ENCODE data around the gene FYN. TPM values are rescaled to one million over a fixed set of nuclear protein-coding genes. Genes with fewer than 3 reads are reported as not detected.

FYN gene
- total RNA-seq, 4 donors from 2014 or later = 37.8 to 65.8 (median 53.8) TPM

GRCh38 chr6:111718990-111719389 lies 154.3 kb downstream of the FYN start:
- H3K4me3 ChIP-seq = no peak overlapping the region
- H3K9me3 ChIP-seq = no peaks in the 10 kb centered on the region
- no peaks in the 10 kb centered on the region for H3K27me3 ChIP-seq
- no peak for DNase-seq (ENCODE audit: extremely low spot score)
- no peak overlapping the region for H3K27ac ChIP-seq (replicated peaks in 1 of 4)
- TF ChIP-seq, protein P1, sequence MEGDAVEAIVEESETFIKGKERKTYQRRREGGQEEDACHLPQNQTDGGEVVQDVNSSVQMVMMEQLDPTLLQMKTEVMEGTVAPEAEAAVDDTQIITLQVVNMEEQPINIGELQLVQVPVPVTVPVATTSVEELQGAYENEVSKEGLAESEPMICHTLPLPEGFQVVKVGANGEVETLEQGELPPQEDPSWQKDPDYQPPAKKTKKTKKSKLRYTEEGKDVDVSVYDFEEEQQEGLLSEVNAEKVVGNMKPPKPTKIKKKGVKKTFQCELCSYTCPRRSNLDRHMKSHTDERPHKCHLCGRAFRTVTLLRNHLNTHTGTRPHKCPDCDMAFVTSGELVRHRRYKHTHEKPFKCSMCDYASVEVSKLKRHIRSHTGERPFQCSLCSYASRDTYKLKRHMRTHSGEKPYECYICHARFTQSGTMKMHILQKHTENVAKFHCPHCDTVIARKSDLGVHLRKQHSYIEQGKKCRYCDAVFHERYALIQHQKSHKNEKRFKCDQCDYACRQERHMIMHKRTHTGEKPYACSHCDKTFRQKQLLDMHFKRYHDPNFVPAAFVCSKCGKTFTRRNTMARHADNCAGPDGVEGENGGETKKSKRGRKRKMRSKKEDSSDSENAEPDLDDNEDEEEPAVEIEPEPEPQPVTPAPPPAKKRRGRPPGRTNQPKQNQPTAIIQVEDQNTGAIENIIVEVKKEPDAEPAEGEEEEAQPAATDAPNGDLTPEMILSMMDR (IDR thresholded peaks at IDR 0.05) = no peak
- TF ChIP-seq EP300 (IDR thresholded peaks at IDR 0.05) (no peak), POLR2AphosphoS5 (IDR thresholded peaks at IDR 0.05) (no peak), POLR2A (IDR thresholded peaks at IDR 0.05; ENCODE audit: low read depth) (no peak)
- H3K4me1 ChIP-seq = peaks cover 17 to 26% (median 20%) of the 10 kb centered on the region in 4 donors
- WGBS = 83% methylated on average over 3 of the region's 3 CpGs
- intact Hi-C loops (cut with DNase I) = loop anchor here (10.0 kb wide), 1 partner anchor 156 kb away; the partner anchor contains the start of gene FYN
- peaks cover 0 to 24% (median 9%) of the 10 kb centered on the region in 4 donors for H3K36me3 ChIP-seq

- DNase-seq (ENCODE audit: extremely low spot score) = no peak
- H3K4me1 ChIP-seq = peaks cover 12 to 19% (median 14%) of the 10 kb centered on the region in 4 donors
- no peak overlapping the region for H3K4me3 ChIP-seq
- intact Hi-C loops (cut with DNase I) = loop anchor here (10.0 kb wide), 1 partner anchor 156 kb away; the partner anchor contains the start of gene FYN
- H3K27ac ChIP-seq (replicated peaks in 1 of 4) = no peak overlapping the region
- 92% methylated on average over 3 of the region's 3 CpGs for WGBS
- H3K9me3 ChIP-seq = no peaks in the 10 kb centered on the region
- TF ChIP-seq POLR2AphosphoS5 (IDR thresholded peaks at IDR 0.05) (no peak), EP300 (IDR thresholded peaks at IDR 0.05) (no peak), POLR2A (IDR thresholded peaks at IDR 0.05; ENCODE audit: low read depth) (no peak)
- TF ChIP-seq, protein P1 (IDR thresholded peaks at IDR 0.05) = no peak
- H3K36me3 ChIP-seq = peaks cover 0 to 30% (median 10%) of the 10 kb centered on the region in 4 donors
- no peaks in the 10 kb centered on the region for H3K27me3 ChIP-seq
Observed at GRCh38 chr6:111718326-111718725, 154.9 kb downstream of the FYN start.

- Histone ChIP-seq H3K27ac (replicated peaks in 1 of 4) (no peak overlapping the region), H3K4me3 (no peak overlapping the region), H3K36me3 (peaks cover 0 to 34% (median 12%) of the 10 kb centered on the region in 4 donors), H3K9me3 (no peaks in the 10 kb centered on the region), H3K27me3 (no peaks in the 10 kb centered on the region), H3K4me1 (peaks cover 10 to 21% (median 14%) of the 10 kb centered on the region in 4 donors)
- intact Hi-C loops (cut with DNase I) = loop anchor here (10.0 kb wide), 1 partner anchor 157 kb away; the partner anchor contains the start of gene FYN
- TF ChIP-seq, protein P1 (IDR thresholded peaks at IDR 0.05) = no peak
- TF ChIP-seq POLR2AphosphoS5 (IDR thresholded peaks at IDR 0.05) = no peak
- TF ChIP-seq POLR2A (IDR thresholded peaks at IDR 0.05; ENCODE audit: low read depth) = no peak
- TF ChIP-seq EP300 (IDR thresholded peaks at IDR 0.05) = no peak
- DNase-seq (ENCODE audit: extremely low spot score) = no peak
- WGBS = 97% methylated on average over 4 of the region's 4 CpGs
Observed at GRCh38 chr6:111717621-111718020, 155.6 kb downstream of the FYN start.

- Histone ChIP-seq H3K36me3 (peaks cover 0 to 34% (median 12%) of the 10 kb centered on the region in 4 donors), H3K27ac (replicated peaks in 1 of 4) (no peak overlapping the region), H3K27me3 (no peaks in the 10 kb centered on the region), H3K4me3 (no peak overlapping the region), H3K4me1 (peaks cover 14 to 23% (median 18%) of the 10 kb centered on the region in 4 donors), H3K9me3 (no peaks in the 10 kb centered on the region)
- no peak for DNase-seq (ENCODE audit: extremely low spot score)
- intact Hi-C loops (cut with DNase I) = loop anchor here (10.0 kb wide), 1 partner anchor 158 kb away; the partner anchor contains the start of gene FYN
- WGBS = 74% methylated on average over 3 of the region's 3 CpGs
- TF ChIP-seq, protein P1 (IDR thresholded peaks at IDR 0.05) = no peak
- no peak for TF ChIP-seq POLR2A (IDR thresholded peaks at IDR 0.05; ENCODE audit: low read depth)
- no peak for TF ChIP-seq POLR2AphosphoS5 (IDR thresholded peaks at IDR 0.05)
- TF ChIP-seq EP300 (IDR thresholded peaks at IDR 0.05) = no peak
Observed at GRCh38 chr6:111716325-111716724, 156.9 kb downstream of the FYN start.

Data from esophagus muscularis mucosa (tissue), 4 donors.